Stimulated activated CD4-positive, alpha-beta T cell treated with anti-CD3 and anti-CD28 coated beads, Interleukin-12 subunit alpha, Interleukin-12 subunit beta, amount 100 ng/mL, for 24 hours (primary cell): Measurements from ENCODE around the gene GLB1L3.
"Not testable (repeated sequence)": the region's sequence is repeated elsewhere in the genome, so short reads cannot be mapped to it uniquely, and the experiment has no call there.

ENCODE experiments used
- DNase-seq, 2 experiments: peaks; one replicate each; pipeline ENCODE4 v3.0.0-alpha.2; 2020; ENCODE audit warnings: low read depth in 2 of 2

The GLB1L3 gene

GRCh38 chr11:134276396-134277182, 410 bp downstream of the GLB1L3 start:
- DNase-seq: no peak

- no peak for DNase-seq
These were observed 1.2 kb downstream of the GLB1L3 start for GRCh38 chr11:134277183-134278001.

GRCh38 chr11:134278356-134278755, 2.2 kb downstream of the GLB1L3 start:
- no peak for DNase-seq

GRCh38 chr11:134281635-134282034, 5.5 kb downstream of the GLB1L3 start:
- not testable (repeated sequence) for DNase-seq

GRCh38 chr11:134282121-134283045, 6.2 kb downstream of the GLB1L3 start:
- DNase-seq: no peak

- DNase-seq: no peak
These were observed 7.5 kb downstream of the GLB1L3 start for GRCh38 chr11:134283461-134284230.

- not testable (repeated sequence) for DNase-seq
These were observed 8.2 kb downstream of the GLB1L3 start for GRCh38 chr11:134284349-134284748.

- no peak for DNase-seq
These were observed 11.4 kb downstream of the GLB1L3 start for GRCh38 chr11:134287561-134287960.

GRCh38 chr11:134288486-134288885, 12.3 kb downstream of the GLB1L3 start:
- no peak for DNase-seq

GRCh38 chr11:134289167-134289566, 13.0 kb downstream of the GLB1L3 start:
- no peak for DNase-seq

GRCh38 chr11:134289789-134290188, 13.6 kb downstream of the GLB1L3 start:
- no peak for DNase-seq

GRCh38 chr11:134290646-134291045, 14.5 kb downstream of the GLB1L3 start:
- no peak for DNase-seq

- DNase-seq: no peak
These were observed 15.0 kb downstream of the GLB1L3 start for GRCh38 chr11:134291196-134291595.

- no peak for DNase-seq
These were observed 16.5 kb downstream of the GLB1L3 start for GRCh38 chr11:134292661-134293060.

GRCh38 chr11:134293119-134294113, 17.2 kb downstream of the GLB1L3 start:
- no peak for DNase-seq

GRCh38 chr11:134294664-134295063, 18.5 kb downstream of the GLB1L3 start:
- no peak for DNase-seq

- no peak for DNase-seq
These were observed 36.0 kb downstream of the GLB1L3 start for GRCh38 chr11:134312223-134312622.

- DNase-seq: no peak
These were observed 36.6 kb downstream of the GLB1L3 start for GRCh38 chr11:134312807-134313206.

GRCh38 chr11:134313379-134313778, 37.2 kb downstream of the GLB1L3 start:
- no peak for DNase-seq
